T-helper 1 cell treated with Interleukin-12 subunit alpha and Interleukin-12 subunit beta and Interleukin-4 antibody, amounts not matched to agents 30 ng/mL and 1 ng/mL, for 36 hours (primary cell): ENCODE measurements around the gene ERF. TPM values are rescaled to one million over a fixed set of nuclear protein-coding genes. Genes with fewer than 3 reads are reported as not detected.

Experiments used
- intact Hi-C: fragments of 100-400 bp; cut with micrococcal nuclease; formaldehyde crosslinking; loops from one replicate; pipeline ENCODE4 v1.15.1; 2024
- total RNA-seq: library from RNA; stranded (reverse); gene quantifications from 2 replicates; pipeline ENCODE4 v1.2.3, GENCODE V29; 2022

The ERF gene
- total RNA-seq, 1 donor from 2014 or later, result 41.8 TPM

- intact Hi-C loops, result loop anchor here (1.0 kb wide), 7 partner anchors 22 to 144 kb away; partner anchors contain the start of genes ERF, GSK3A, MEGF8 and POU2F2
Measured at GRCh38 chr19:42219812-42220750, 34.8 kb downstream of the ERF start, which contains the start of gene ZNF526. ZNF526 (plus strand) TSS chr19:42220312; CDS start chr19:42224404, 4,092 bp downstream.

GRCh38 chr19:42217520-42218437, 37.1 kb downstream of the ERF start, which contains the start of gene DEDD2:
DEDD2 (minus strand) TSS chr19:42217677; CDS start chr19:42217007, 670 bp downstream.
- intact Hi-C loops, result loop anchor here (1.0 to 2.0 kb wide), 7 partner anchors 18 to 206 kb away; partner anchors contain the start of genes PAFAH1B3 and PRR19

DNA sequence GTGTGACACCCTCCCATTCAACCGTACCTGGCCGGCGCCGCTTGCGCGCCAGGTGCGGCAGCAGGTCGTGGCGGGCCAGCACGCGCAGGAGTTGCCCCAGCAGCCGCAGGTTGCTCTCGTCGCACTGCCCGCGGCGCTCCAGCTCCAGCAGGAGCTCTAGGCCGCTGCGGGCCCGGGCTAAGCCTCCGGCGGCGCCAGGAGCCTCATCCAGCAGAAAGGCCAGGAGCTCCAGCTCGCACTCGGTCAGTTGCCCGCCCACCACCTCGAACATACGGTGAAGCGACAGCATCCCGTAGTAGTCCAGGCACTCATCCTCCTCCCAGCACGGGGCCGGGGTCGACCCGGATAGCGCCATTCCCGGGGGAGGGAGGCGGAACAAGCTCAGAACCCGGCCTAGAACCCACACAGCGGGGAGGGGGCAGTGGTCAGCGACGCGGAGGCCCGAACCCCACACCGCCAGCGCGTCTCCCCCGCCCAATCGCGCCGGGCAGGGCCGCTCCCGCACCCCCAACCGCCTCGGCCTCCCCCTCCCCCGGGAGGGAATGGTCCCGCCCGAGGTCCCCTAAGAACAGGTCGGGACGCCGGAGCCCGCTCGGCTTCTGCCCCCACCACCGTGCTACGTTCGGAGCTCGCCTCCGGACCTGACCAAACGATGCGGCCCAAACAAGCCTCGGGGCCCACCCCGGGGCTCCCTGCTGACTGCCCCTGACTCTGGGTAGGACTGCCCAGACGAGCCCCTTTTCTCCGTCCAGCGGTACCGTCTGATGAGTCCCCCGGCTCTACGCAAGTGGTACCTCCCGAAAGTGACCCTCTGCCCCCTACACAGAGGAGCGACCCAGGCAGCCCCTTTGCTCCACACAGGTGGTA, 38.0 kb downstream of the ERF start:
- intact Hi-C loops, result loop anchor here (1.0 to 2.0 kb wide), 7 partner anchors 18 to 206 kb away; partner anchors contain the start of genes PAFAH1B3 and PRR19

DNA sequence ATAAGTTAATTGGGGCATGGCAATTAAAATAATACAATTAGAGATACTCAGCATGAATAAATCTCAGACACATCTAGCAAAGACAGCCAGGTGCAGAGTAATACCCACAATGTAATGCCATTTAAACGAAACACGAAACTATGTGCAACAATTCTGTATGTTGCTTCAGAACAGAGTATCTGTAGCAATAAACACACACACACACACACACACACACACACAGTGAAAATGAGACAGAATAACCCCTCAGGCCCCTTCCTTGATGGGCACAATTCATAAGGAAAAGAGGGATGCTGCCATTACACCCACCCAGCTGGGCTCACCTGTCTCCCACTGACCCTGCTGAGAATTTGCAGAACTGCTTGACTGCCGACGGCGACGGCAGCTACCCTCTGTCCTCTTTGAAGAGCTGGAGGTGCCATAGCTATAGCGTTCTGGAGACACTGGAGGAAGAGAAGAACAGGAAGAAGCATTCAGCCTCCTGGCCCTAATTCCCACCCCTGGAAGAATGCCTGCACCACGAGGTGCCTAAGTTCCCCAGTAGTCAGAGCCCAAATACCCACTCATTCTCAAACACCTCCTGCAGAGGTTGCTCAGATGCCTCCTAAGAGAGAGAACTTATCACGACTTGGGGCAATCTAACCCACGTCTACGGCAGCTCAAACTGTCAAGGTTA, 40.0 kb downstream of the ERF start:
- intact Hi-C loops, result no loop called here

- intact Hi-C loops, result loop anchor here (1.0 kb wide), 1 partner anchor 11 kb away; no protein-coding TSS in a partner anchor
Measured at GRCh38 chr19:42212886-42213285, 42.0 kb downstream of the ERF start.

DNA sequence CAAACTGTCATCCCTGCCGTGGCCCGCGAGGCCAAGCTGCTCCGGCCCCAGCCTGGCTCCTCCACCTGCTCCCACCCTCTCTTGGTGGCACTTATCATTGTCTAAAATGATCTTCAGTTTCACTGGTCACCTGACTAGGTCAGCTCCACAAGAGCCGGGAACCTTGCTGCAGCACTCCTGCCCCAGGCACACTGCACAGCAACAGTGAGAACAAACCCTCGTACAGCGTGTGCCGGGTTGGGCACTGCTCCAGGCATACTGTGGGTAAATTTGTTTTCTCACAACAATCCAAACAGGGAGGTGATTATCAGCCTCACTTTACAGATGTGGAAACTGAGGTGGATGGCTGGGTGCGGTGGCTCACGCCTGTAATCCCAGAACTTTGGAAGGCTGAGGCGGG, 46.3 kb downstream of the ERF start:
- intact Hi-C loops, result no loop called here

- intact Hi-C loops, result no loop called here
Measured at GRCh38 chr19:42207767-42208271, 47.1 kb downstream of the ERF start.

- intact Hi-C loops, result no loop called here
Measured at GRCh38 chr19:42206871-42207755, 47.8 kb downstream of the ERF start.

DNA sequence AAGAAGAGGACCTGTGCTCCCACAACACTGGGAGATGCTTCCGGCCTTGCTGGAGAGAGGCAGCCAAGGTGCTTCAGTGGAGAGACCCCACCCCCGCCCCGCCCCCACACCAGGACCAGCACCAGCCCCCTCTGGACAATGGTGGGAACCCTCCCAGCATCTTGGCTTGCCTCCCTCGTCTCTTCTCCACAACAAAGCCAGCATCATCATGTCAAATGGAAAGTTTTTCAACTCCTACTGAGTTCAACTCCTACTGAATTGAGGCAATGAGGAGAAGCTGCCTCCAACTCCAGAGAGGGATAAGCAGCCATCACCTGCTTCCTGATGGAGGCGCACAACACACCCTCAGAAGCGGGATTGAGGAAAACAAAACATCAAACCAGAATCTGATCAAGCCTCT, 50.3 kb downstream of the ERF start:
- intact Hi-C loops, result no loop called here

DNA sequence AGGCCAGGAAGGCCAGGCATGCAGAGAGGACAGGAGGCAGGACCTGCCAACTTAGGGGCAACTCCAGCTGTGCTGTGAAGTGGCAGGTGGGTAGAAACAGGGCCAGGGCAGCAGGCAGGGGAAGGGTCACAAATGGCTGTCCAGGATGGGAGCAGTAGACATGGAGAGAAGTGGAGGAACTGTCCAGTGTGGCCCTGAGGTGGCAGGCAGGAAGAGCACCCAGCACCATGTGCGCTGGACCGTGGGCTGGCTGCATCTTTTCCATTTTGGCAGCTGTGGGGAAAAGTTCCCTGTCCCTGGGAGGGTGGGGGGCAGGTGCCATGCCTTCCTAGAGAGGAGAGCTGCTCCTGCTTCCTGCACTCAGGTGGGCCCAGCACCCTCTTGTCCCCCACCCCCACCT, 51.2 kb downstream of the ERF start:
- intact Hi-C loops, result no loop called here

GRCh38 chr19:42202290-42202880, 52.5 kb downstream of the ERF start:
- intact Hi-C loops, result loop anchor here (1.0 kb wide), 1 partner anchor 11 kb away; no protein-coding TSS in a partner anchor

- intact Hi-C loops, result loop anchor here (1.0 kb wide), 1 partner anchor 12 kb away; no protein-coding TSS in a partner anchor
Measured at GRCh38 chr19:42201489-42202289, 53.2 kb downstream of the ERF start.

DNA sequence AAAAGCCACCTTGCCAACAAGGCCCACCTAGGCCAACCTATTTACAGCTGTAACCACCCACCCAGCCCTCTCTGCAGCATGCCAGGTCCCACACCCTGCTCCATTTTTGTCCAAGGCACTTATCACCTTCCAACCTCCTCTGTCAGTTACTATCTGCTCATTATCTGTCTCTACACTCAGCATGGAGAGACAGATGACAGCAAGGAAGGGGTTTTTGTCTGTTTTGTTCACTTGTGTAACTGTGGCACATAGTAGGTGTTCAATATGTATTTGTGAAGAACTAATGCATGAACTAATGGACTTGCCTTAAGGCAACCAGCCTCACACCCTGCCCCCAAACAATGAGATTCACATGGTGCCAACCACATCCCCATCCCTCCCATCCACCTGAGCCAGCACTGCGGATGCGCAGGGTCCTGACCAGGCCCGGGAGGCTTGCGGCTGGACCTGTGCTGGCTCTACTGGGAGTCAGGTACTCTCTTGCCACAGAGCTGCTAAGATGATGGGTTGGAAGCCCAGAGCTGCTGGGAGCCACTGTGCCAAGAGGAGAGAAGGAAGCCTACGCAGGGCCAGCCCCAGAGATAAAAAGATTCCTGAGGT, 54.7 kb downstream of the ERF start:
- intact Hi-C loops, result no loop called here

GRCh38 chr19:42199440-42200115, 55.4 kb downstream of the ERF start:
- intact Hi-C loops, result loop anchor here (1.0 kb wide), 10 partner anchors 14 to 126 kb away; partner anchors contain the start of genes DEDD2, GSK3A, MEGF8 and POU2F2

- intact Hi-C loops, result loop anchor here (1.0 kb wide), 10 partner anchors 14 to 126 kb away; partner anchors contain the start of genes DEDD2, GSK3A, MEGF8 and POU2F2
Measured at GRCh38 chr19:42198676-42199439, 56.1 kb downstream of the ERF start.
